ENCODE results near the gene NME9.

NME9 gene

DNA sequence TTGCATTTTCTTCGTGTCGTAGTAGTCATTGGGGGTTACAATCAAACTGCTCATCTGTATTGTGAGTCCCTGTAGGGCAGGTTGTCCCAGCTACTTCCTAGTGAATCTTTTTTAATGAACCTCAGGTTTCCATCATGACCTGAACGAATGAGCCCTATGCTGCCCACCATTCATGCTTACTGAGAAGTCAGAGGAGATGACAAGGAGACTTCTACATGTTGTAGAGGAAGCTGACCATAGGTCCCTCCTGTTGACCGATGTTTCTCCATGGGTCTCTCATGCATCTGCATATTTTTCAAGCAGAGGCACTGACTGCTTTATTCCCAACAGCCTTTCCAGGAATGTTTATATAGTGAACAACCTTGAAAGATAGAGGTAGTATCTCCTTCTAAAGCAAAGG, 5.0 kb upstream of the NME9 start:
- DNase-seq (ENCODE audit: low read depth, low spot score): no peak

DNA sequence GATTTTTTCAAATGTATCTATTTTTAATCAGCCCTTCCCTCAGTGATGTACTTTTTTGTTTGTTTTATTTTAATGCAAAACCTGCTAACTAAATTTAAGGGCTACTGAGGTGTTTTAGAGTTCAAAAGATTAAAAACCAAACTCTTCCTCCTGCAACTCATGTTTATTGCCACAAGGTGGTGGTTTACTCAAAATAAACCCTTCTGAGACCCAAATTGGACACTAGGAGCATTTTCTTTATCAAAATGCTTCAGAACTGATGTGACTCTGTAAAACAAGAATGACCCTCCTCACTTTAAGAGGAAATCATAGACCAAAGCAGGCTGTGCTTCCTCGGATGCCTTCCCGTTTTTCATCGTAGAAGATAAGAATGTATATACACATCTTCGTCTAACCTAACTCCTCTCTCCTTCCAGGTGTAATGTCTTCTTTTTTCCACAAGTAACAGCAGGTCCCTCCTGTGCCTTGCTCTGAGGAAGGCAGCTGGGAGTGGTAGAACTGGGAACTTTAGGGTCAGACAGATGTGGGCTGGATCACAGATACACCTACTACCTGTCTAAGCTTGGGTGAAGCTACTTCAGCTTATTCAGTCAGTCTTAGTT, 2.9 kb upstream of the NME9 start:
- DNase-seq (ENCODE audit: low read depth, low spot score): no peak

DNA sequence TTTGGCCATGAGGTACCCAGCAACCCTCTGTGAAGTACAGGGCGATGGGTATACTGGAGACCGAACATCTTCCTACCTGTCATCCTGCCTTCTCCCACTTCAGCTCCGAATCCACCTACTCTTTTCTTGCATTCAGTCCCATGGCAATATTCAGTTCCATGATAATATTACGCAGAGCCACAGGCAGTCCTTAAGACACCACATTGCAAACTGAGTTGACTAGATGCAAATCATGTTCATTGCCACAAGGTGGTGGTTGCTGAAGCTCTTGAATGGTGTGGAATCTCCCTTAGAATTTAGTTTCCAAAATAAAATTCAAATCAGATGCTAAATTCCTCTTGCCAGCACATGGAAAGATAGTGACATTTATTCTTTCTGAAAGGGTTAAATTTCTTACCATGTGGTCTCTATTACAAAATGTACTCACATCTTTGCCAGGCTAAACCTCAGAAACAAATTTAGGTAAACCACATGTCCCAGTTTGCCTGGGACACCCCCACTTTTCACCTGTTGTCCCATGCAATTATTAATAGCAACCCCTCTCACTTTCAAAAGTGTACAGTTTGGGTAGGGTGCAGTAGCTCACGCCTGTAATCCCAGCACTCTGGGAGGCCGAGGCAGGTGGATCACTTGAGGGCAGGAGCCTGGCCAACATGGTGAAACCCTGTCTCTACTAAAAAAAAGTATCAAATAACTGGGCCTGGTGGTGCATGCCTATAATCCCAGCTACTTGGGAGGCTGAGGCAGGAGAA, 1.7 kb upstream of the NME9 start:
- no peak for DNase-seq (ENCODE audit: low read depth, low spot score)

DNA sequence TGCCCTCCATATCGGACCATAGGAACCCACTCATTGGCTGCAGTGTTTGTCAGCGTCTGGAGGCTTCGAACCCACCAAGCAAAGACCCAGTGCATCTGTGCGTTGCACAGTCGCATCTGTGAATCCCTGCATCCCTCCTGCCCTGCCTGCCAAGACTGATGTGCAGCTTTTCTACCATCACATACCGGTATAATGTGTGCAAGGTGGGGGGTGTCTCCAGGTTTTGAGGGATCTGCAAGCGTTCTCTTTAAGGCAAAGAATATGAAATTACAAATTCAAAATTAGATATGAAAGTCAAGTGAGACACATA, 288 bp upstream of the NME9 start:
- no peak for DNase-seq (ENCODE audit: low read depth, low spot score)

DNA sequence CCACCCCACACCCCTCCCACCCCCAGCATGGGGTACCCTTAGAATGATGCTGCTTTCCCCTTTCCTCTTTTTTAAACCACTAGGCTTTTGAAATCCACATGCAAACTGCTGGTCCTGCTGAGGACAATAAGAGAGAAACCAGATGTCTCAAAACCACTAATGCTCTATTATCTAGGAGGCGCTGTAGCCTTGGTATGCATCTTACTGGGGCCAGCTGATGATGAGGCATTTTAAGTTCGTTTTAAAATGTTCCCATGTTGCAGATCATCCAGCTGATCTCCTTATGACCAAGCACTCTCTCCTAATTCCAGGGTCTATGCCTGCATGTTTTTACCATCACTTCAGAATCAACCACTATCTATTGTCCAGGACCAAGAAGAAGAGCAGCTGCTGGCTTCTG, 1.3 kb downstream of the NME9 start:
- no peak for DNase-seq (ENCODE audit: low read depth, low spot score)

DNA sequence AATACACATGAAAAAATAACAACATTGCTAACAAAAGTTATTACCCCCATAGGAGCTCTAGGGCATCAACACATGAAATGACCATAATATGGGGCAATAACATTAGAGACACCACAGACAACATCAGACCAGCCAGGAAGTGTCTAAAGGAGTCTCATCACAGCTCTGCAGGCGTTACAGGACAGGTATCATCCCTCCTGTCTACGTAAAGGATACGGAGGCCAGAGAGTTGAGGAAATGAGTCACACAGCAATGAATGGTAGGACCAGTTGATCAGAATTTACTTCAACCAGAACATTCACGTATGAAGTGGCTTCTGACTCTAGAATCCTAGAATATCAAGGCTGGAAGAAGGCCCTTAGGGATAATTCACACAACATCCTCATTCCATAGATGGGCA, 1.8 kb downstream of the NME9 start:
- DNase-seq (ENCODE audit: low read depth, low spot score): no peak

DNA sequence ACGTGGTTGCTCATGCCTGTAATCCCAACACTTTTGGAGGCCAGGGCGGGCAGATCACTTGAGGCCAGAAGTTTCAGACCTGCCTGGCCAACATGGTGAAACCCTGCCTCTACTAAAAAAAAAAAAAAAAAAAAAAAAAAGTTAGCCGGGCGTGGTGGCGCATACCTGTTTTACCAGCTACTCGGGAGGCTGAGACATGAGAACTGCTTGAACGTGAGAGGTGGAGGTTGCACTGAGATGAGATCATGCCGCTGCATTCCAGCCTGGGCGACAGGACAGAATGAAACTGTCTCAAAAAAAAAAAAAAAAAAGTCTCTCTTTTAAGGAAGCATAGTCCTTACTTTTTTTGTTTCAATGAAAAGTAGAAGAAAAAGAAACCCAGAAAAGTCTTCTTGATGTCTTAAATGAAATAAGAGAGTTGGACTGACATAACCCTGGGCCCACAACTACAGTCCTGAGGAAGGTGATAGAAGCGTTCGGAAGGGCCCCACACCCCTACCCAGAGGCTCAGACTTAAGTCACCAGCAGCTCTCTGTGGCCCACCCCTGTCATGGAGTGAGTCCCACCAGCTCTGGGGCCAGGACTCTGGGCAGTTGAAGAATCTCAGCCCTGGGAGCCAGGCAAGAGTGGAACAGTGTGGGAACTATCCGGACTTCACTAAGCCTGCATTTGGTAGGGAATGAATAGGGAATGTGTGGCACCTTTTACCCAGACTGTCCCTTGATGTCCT, 2.6 kb downstream of the NME9 start:
- DNase-seq (ENCODE audit: low read depth, low spot score): no peak

DNA sequence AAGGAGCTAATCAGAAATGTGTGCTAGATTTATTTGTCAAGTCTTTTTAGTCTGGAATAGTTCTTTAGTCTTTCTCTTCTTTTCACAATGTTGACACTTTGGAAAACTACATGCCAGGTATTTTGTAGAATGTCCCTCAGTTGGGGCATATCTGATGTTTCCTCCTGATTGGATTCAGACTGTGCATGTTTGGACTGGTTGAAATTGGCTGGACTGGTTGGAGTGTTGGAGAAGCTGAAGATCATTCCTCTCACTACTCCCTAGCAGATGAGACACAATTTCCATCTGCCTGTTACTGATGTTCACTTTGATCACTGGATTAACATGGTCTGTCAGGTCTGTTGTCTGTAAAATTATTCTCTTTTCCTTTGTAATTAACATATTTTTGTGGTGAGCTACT, 3.7 kb downstream of the NME9 start:
- DNase-seq (ENCODE audit: low read depth, low spot score): no peak

DNA sequence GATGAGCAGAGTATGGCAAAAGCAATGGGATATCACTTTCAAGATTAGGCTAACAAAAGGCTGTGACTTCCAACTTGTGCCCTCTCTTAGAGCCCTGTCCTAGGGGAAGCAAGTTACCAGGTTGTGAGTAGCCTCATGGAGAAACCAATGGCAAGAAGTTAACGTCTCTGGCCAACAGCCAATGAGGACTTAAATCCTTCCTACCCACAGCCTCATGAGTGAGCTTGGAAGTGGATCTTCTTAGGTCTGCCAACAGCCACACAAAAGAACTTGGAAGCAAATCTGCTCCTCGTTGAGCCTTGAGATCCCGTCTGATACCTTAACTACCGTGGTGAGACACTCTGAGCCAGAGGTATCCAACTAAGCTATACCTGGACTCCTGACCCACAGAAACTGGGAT, 5.7 kb downstream of the NME9 start:
- no peak for DNase-seq (ENCODE audit: low read depth, low spot score)

DNA sequence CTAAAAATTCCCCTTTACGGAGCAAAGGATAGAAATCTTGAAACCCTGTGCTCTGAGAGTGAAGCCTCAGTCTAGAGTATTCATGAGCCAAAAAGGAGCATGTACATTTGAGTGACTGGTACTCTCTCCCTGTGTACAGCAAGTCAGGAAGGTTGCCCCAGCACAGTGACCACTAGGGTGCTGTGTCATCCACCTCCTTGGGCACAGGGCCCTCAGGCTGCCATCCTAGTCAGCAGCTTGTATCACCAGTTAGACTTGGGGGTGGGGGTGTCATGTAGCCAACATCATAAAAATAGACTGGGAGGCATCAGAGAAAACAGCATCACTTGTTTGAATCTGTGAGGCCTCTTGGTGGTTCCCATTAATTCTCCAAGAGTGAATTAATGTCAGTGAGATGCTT, 12.0 kb downstream of the NME9 start:
- DNase-seq (ENCODE audit: low read depth, low spot score): no peak

DNA sequence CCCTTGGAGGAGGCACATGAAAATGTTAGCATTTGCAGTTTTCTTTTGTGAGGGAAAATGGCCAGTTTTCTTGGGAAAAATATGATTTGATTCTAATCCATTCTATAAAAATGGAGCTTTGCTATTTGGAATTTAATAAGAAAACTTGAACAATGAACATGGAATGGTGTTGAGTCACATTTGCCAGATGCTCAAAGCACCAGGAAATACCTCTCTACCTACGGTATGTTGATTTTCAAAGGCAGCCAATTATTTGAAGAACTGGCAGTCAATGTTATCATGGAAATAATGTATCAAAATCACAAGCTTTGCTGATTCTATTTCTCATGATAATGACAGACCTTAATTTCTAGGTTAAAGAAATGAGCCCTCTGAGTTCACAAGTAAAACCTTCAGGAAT, 14.9 kb downstream of the NME9 start:
- no peak for DNase-seq (ENCODE audit: low read depth, low spot score)

DNA sequence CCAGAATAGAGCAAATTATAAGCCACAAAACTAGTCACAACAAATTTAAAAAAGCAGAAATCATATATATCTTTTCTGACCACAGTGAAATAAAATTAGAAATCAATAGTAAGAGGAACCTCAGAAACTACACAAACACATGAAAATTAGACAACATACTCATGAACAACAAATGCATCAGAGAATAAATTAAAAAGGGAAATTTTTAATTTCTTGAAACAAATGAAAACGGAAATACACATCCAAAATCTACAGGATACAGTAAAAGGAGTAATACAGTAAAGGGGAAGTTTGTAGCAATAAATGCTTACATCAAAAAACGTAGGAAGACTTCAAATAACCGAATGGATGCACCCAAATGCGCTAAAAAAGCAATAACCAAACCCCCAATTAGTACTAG, 19.2 kb downstream of the NME9 start:
- DNase-seq (ENCODE audit: low read depth, low spot score): no peak

DNA sequence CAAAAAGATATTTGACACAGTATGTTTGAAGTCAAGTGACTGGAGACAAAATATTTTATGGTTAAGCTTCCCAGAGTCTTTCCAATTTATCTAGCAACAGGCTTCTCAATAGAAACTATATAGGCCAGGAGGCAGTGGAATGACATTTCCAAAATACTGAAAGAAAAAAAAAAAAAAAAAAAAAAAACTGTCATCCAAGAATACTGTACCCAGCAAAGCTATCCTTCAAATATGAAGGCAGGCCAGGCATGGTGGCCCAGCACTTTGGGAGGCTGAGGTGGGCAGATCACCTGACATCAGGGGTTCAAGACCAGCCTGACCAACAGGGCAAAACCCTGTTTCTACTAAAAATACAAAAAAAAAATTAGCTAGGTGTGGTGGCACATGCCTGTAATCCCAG, 20.9 kb downstream of the NME9 start:
- no peak for DNase-seq (ENCODE audit: low read depth, low spot score)

DNA sequence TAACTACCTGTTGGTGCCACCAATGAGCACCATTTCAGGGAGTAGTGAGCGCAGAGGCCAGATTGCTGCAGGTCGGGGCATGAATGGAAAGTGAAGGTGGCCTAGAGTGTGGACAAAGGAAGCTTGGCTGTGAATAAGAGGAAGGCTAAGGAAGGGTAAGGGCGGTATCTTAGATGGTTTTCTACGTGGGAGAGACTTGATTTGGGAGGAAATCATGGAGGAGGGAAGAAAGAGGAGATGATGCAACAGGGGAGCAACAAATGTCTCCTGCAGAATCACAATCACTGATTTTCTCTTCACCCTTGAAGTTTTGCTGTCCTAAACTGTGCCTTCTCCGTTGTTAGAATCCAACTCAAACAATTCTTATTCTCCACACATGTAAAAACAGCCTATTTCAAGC, 21.8 kb downstream of the NME9 start:
- DNase-seq (ENCODE audit: low read depth, low spot score): no peak

DNA sequence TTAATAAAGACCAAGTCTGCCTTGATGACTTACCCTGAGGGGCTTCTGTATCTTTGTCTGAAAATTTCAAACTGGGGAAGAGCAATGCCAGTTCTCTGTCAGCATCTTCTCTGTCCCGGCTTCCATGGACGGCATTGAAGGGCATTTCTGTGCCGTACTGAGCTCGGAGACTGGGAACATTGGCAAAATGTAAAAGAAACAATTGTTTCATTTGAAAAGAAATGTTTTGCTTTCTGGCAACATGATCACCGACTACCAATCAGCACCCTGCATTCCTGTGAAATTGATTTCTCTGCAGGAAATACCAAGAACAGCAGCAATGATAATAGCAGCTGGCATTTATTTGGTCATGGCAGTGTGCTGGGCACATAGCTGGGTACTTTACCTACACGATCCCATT, 26.2 kb downstream of the NME9 start:
- DNase-seq (ENCODE audit: low read depth, low spot score): no peak

DNA sequence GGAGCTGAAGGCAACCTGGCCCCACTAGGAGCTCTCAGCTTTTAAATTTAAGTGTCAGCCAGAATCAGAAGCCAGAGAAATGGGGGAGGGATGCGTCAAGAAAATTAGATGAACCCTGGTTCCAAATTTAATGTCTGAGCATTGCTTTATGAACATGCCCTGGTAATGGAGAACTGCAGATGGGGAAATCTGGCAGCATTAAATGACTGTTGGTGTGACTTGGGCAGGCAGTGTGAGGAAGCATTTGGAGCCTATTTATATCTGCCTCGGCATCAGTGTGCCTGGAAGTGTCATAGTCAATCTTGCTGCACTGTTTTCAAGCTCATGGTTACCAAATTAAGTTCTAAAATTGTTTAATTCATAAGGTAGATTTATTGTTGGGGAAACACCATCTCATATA, 29.0 kb downstream of the NME9 start:
- no peak for DNase-seq (ENCODE audit: low read depth, low spot score)

DNA sequence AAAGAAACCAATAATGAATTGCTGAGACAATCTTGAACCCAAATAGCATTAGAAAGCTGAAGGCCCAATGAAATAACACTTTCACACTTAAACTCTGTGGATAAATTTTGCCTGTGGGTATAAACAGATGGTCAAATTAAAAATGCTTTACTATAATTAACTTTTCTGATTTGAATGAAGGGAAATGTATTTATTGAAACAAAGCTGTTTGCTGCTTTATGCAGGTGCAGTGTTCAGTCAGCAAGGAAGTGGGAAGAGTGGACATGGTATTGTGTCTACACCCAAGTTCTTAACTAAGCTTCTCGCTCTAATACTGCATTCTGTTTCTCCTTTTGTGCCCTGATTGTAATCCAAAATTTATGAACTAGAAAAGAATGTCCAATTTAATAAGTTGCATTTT, 31.8 kb downstream of the NME9 start:
- no peak for DNase-seq (ENCODE audit: low read depth, low spot score)

DNA sequence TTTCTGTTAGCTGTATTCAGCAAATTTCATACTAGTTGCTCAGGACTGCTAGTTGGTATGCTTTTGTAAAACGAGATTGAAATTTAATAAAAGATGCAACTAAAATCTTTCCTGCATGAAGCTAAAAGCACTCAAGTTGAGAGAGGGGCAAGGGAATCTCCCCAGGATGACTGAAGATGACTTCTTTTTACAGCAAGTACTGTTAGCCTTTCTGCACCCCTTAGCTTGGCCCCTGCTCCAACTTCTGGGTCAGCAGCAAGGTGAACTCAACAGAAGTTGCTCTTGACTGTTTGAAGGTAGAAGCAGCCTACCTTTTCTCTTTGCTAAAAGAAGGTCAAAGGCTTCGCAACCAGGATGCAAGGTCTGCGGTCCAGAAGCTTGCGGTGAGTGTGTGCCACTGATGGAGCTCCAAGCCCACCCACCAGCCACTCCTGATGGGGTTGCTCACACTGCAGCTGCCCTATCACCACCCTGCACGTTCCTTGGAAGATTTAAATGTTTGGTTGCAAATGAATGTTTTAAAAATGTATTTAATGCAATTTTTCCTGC, 32.5 kb downstream of the NME9 start:
- DNase-seq (ENCODE audit: low read depth, low spot score): no peak

DNA sequence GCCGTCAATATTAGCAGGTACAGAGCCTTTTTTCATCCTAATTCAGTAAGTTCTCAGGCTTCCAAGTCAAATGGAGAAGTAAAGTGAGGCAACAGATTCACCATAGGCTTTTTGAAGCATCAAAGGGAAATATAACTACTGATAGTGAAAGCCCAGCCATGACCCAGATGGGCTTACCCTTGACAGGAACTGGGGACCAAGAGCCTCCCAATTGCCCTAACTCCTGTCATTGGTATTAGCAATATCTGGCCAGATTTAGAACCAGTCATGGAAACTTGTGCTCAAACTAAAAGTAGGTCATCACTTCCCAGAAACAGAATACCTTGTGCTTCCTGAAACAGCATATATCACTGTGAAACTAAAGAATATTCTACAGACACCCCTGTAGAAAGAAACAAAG, 33.0 kb downstream of the NME9 start:
- DNase-seq (ENCODE audit: low read depth, low spot score): no peak

DNA sequence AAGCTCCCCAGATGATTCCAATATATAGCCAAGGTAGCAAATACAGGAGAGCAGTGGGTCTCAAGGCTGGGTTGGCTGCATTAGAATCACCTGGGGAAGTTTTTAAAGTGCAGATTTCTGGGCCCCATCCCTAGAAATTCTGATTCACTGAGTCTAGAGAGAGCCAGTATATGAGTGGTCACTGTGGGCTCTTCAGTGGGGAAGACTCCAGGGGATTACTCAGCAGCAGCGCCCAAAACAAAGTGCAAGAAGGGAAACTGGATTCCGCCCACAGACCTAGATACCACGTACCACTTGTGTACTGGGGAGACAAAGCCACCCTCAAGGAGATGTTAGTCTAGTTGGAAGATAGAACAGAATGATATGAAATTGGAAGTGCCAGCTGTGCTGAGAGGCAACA, 40.0 kb downstream of the NME9 start:
- no peak for DNase-seq (ENCODE audit: low read depth, low spot score)

DNA sequence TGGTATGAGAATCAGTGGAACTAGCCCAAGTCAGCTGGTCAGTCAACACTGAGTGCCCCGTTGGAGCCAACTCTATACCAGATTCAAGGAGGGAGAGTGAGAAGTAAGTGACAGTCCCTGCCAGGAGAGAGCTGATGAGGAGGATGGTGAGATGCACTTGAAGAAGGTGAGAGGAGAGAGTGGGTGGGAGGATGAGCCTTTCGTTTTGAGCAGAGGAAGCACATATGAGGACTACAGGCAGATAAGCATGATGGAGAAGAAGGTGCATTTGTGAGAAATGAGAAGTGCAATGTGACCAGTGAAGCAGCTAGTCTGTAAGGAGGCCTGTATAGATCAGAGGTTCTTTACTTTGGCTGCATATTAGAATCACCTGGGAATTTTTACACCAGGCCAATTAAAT, 40.4 kb downstream of the NME9 start:
- DNase-seq (ENCODE audit: low read depth, low spot score): no peak

DNA sequence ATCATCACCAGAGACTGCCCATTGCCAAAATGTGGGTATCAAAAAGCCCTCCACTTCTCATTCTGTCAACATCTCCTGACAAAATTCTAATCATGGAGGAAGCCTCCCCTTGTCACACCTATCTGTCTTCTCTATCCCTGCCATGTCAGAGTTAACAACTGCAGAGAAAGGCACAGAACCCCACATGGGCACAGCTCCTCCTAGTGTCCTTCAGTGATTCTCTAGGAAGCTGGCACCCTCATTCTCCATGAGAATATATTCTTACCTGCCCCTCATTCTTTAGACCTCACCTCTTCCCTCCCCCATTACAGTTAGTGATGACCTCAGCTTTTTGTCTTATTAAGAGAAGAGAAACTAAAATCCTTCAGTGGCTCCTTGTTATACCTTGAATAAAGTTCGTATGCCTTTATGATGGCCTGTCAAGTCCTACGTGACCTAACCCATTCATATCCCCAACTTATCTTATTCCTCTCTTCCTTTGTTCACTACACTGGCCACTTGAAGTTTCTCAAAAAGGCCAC, 44.6 kb downstream of the NME9 start:
- DNase-seq (ENCODE audit: low read depth, low spot score): no peak

DNA sequence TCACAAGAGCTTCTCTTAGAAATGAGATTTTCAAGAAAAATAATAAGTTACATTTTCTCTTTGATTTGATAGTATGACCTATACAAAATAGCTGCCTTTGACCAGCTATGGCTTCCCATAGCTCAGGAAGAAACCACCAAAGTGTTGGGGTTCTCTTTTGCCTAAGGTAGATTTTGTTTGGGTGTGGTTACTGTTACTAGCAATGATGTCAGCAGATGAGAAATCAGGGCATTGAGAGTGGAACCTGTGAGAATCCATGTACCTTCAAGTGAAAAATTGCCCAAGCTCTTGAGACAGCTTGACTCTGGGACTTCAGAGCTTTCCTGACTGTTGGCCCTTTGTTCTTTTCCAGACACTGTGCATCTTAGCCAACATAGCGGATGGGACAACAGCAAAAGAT, 45.6 kb downstream of the NME9 start:
- DNase-seq (ENCODE audit: low read depth, low spot score): no peak
